PC-3 (cell line): ENCODE data around the gene HPSE2.

Experiments
- CTCF ChIP-seq: fragments of 300-600 bp; sonication (generic); conservative IDR thresholded peaks from 2 replicates; pipeline ENCODE4 v1.5.1; 2017; ENCODE audit warnings: antibody characterized with exemption, low read depth, mild to moderate bottlenecking, low read length
- EZH2 ChIP-seq: fragments of 300-600 bp; sonication (generic); IDR thresholded peaks from one replicate; pipeline ENCODE4 v1.6.1; 2017; ENCODE audit warnings: antibody characterized with exemption, mild to moderate bottlenecking, low read length; ENCODE audit not compliant: unreplicated experiment
- EZH2phosphoT487 ChIP-seq: fragments of 300-600 bp; sonication (generic); IDR thresholded peaks from 2 replicates; pipeline ENCODE4 v1.6.1; 2018; ENCODE audit warnings: mild to moderate bottlenecking, antibody characterized with exemption, low read length, borderline replicate concordance

- TF ChIP-seq EZH2phosphoT487 (no peak), CTCF (no peak), EZH2 (no peak)
These were observed 622.2 kb downstream of the HPSE2 start for GRCh38 chr10:98613446-98613845.
